Prostate gland (tissue), 2 donors: ENCODE data around the gene KIF26B.

Source experiments
- CTCF ChIP-seq, 4 experiments: fragments of 200-600 bp in 2 of 4; fragments of 450-650 bp in 2 of 4; sonication (generic) in 2 of 4; IDR thresholded peaks; 1 replicate in 3 of 4; 2 replicates in 1 of 4; pipeline ENCODE4 v1.5.1; 2016 to 2019; ENCODE audit warnings: antibody characterized with exemption in 4 of 4, mild to moderate bottlenecking in 2 of 4, moderate library complexity in 2 of 4
- POLR2A ChIP-seq: fragments of 450-650 bp; IDR thresholded peaks from one replicate; pipeline ENCODE4 v1.6.1; 2016; ENCODE audit warnings: antibody characterized with exemption, mild to moderate bottlenecking
- POLR2AphosphoS5 ChIP-seq: sonication (generic); formaldehyde crosslinking; IDR thresholded peaks from one replicate; pipeline ENCODE4 v1.6.1; 2017; ENCODE audit warnings: antibody characterized with exemption

- TF ChIP-seq CTCF (IDR thresholded peaks at IDR 0.05) (no peak), POLR2A (no peak), POLR2AphosphoS5 (no peak)
These were observed 147.1 kb downstream of the KIF26B start for GRCh38 chr1:245301921-245302320.
